DND-41 (cell line): ENCODE measurements around the gene CACNB2.

Experiments used
- EZH2 ChIP-seq: IDR thresholded peaks from 3 replicates; pipeline ENCODE4 v1.6.1; 2012; ENCODE audit warnings: borderline replicate concordance, low read depth, mild to moderate bottlenecking, moderate library complexity, low read length, inconsistent platforms; ENCODE audit not compliant: severe bottlenecking
- TF ChIP-seq, protein P1 (sequence below): IDR thresholded peaks from 2 replicates; pipeline ENCODE4 v1.5.1; 2012; ENCODE audit warnings: borderline replicate concordance, low read length, moderate library complexity, mild to moderate bottlenecking; ENCODE audit not compliant: poor library complexity, severe bottlenecking; ENCODE audit errors: extremely low read depth

DNA sequence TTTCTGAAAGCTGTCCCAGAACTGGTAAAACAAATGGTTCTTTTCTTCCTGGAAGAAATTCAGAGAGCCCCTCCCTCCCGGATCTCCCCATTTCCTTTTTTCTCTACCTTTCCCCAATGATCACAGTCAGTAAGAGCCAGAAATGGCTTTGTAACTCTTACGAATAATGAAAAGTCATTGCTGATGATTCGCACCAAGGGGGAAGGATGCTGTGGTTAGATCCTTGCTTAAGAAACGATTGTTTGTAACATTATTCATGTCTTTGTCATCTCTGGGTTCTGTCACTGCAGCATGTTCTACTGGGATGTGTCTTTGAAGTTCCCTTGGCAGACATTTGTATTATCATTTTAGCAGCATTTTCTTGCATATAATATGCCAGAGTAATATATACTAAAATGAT lies 138.9 kb downstream of the CACNB2 start:
- TF ChIP-seq EZH2: no peak
- TF ChIP-seq, protein P1, sequence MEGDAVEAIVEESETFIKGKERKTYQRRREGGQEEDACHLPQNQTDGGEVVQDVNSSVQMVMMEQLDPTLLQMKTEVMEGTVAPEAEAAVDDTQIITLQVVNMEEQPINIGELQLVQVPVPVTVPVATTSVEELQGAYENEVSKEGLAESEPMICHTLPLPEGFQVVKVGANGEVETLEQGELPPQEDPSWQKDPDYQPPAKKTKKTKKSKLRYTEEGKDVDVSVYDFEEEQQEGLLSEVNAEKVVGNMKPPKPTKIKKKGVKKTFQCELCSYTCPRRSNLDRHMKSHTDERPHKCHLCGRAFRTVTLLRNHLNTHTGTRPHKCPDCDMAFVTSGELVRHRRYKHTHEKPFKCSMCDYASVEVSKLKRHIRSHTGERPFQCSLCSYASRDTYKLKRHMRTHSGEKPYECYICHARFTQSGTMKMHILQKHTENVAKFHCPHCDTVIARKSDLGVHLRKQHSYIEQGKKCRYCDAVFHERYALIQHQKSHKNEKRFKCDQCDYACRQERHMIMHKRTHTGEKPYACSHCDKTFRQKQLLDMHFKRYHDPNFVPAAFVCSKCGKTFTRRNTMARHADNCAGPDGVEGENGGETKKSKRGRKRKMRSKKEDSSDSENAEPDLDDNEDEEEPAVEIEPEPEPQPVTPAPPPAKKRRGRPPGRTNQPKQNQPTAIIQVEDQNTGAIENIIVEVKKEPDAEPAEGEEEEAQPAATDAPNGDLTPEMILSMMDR: no peak
